ENCODE measurements around the gene PLXNA2. TPM values are rescaled to one million over a fixed set of nuclear protein-coding genes. Genes with fewer than 3 reads are reported as not detected.

PLXNA2 gene
- total RNA-seq, 2 donors from 2014 or later, result 44.5 to 51.6 TPM

- TF ChIP-seq POLR2A (IDR thresholded peaks at IDR 0.05) (no peak), CTCF (IDR thresholded peaks at IDR 0.05) (no peak)
- Histone ChIP-seq H3K4me3 (no peak overlapping the region), H3K36me3 (replicated peaks in 1 of 2; ENCODE audit: insufficient read depth in 1 of 2, low read depth in 2 of 2) (no peaks in the 10 kb centered on the region), H3K27ac (no peak overlapping the region), H3K9me3 (no peaks in the 10 kb centered on the region), H3K4me1 (peaks cover 17% of the 10 kb centered on the region), H3K27me3 (peaks cover 0 to 14% of the 10 kb centered on the region in 2 donors)
- intact Hi-C loops (cut with DNase I), result no loop called here
- WGBS, 2 donors, result 63 to 70% methylated on average over 9 of the region's 9 CpGs
- ATAC-seq (no peak), DNase-seq (no peak)
Measured at GRCh38 chr1:208268541-208269337, 24.6 kb upstream of the PLXNA2 start.

GRCh38 chr1:208265525-208265924, 21.3 kb upstream of the PLXNA2 start:
- no peak for TF ChIP-seq POLR2A (IDR thresholded peaks at IDR 0.05)
- TF ChIP-seq CTCF (IDR thresholded peaks at IDR 0.05), result no peak
- intact Hi-C loops (cut with DNase I), result no loop called here

GRCh38 chr1:208265122-208265469, 20.9 kb upstream of the PLXNA2 start:
- Histone ChIP-seq H3K4me3 (no peak overlapping the region), H3K27me3 (peaks cover 0 to 14% of the 10 kb centered on the region in 2 donors), H3K9me3 (no peaks in the 10 kb centered on the region), H3K4me1 (peaks cover 17% of the 10 kb centered on the region), H3K36me3 (replicated peaks in 1 of 2; ENCODE audit: insufficient read depth in 1 of 2, low read depth in 2 of 2) (no peaks in the 10 kb centered on the region), H3K27ac (no peak overlapping the region)
- ATAC-seq (no peak), DNase-seq (no peak)
- TF ChIP-seq CTCF (IDR thresholded peaks at IDR 0.05), result no peak
- TF ChIP-seq POLR2A (IDR thresholded peaks at IDR 0.05), result no peak
- intact Hi-C loops (cut with DNase I), result no loop called here
- 37 to 41% methylated on average over 2 of the region's 2 CpGs for WGBS, 2 donors

More at GRCh38 chr1:208265525-208265924, 21.3 kb upstream of the PLXNA2 start:
- ATAC-seq (no peak), DNase-seq (no peak)
- Histone ChIP-seq H3K27ac (no peak overlapping the region), H3K4me1 (peaks cover 17% of the 10 kb centered on the region), H3K36me3 (replicated peaks in 1 of 2; ENCODE audit: insufficient read depth in 1 of 2, low read depth in 2 of 2) (no peaks in the 10 kb centered on the region), H3K27me3 (peaks cover 0 to 14% of the 10 kb centered on the region in 2 donors), H3K9me3 (no peaks in the 10 kb centered on the region), H3K4me3 (no peak overlapping the region)
- WGBS, 2 donors, result 90 to 91% methylated on average over 3 of the region's 3 CpGs

GRCh38 chr1:208264469-208265121, 20.4 kb upstream of the PLXNA2 start:
- Histone ChIP-seq H3K4me3 (no peak overlapping the region), H3K27me3 (peaks cover 0 to 14% of the 10 kb centered on the region in 2 donors), H3K4me1 (peaks cover 17% of the 10 kb centered on the region), H3K36me3 (replicated peaks in 1 of 2; ENCODE audit: insufficient read depth in 1 of 2, low read depth in 2 of 2) (no peaks in the 10 kb centered on the region), H3K27ac (no peak overlapping the region), H3K9me3 (no peaks in the 10 kb centered on the region)
- DNase-seq (no peak), ATAC-seq (peak; percentile 86)
- WGBS, 2 donors, result 14 to 31% methylated on average over 2 of the region's 2 CpGs
- TF ChIP-seq POLR2A (IDR thresholded peaks at IDR 0.05) (no peak), CTCF (IDR thresholded peaks at IDR 0.05) (no peak)
- intact Hi-C loops (cut with DNase I), result no loop called here

Data from body of pancreas (tissue), 4 donors.